Astrocyte (in vitro differentiated cells and primary cell): ENCODE data around the gene XPC.

Experiments used
- EZH2 ChIP-seq: IDR thresholded peaks from 2 replicates; pipeline ENCODE4 v1.6.1; 2012; ENCODE audit warnings: mild to moderate bottlenecking, low read length, inconsistent platforms; ENCODE audit not compliant: insufficient read depth
- TF ChIP-seq, protein P1 (sequence below): IDR thresholded peaks from 2 replicates; pipeline ENCODE4 v1.5.1; 2011; ENCODE audit warnings: low read depth, mild to moderate bottlenecking, inconsistent platforms, low read length, moderate library complexity; ENCODE audit not compliant: insufficient read depth

DNA sequence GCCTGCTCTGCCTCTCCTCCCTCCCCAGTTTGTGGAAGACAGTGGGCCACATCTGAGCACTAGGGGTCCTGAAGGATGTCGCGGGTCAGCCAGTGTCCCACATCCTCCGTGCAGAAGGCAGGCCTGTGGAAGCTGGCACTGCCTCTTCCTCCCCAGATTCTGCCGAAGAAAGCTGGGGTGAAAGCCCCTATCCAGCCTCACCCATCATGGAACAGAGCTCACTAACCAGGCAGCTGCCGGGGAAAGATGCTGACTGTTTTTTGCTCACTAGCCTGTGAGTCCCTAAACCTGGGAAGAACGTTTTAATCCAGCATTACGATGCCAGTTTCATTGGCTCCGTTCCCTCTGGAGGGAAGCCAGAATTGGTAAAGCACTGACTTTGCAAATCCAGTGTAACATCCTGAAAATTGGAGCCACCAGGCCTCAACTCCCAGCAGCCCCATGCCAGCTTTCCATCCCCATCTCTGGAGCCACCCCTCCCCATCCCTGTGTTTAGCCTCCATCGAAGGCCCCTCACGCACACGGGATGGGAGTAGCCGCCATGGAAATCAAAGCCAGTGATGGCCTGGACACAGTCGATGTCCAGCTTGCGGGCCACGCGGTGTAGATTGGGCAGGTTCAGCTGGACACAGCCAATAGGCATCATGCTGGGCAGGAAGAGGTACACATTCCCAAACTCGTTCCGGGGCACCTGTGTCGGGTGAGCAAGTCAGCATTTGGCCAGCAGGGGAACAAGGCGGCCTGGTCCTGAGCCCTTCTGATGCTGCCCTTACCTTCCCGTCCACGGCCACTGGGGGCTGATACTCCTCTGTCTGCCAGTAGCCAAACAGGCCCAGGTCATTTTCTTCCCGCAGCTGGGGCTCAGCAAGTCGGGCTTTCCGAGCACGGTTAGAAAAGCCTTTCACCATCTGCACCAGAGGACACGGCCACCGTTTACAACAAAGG is 30.1 kb downstream of the XPC start:
- no peak for TF ChIP-seq EZH2
- TF ChIP-seq, protein P1, sequence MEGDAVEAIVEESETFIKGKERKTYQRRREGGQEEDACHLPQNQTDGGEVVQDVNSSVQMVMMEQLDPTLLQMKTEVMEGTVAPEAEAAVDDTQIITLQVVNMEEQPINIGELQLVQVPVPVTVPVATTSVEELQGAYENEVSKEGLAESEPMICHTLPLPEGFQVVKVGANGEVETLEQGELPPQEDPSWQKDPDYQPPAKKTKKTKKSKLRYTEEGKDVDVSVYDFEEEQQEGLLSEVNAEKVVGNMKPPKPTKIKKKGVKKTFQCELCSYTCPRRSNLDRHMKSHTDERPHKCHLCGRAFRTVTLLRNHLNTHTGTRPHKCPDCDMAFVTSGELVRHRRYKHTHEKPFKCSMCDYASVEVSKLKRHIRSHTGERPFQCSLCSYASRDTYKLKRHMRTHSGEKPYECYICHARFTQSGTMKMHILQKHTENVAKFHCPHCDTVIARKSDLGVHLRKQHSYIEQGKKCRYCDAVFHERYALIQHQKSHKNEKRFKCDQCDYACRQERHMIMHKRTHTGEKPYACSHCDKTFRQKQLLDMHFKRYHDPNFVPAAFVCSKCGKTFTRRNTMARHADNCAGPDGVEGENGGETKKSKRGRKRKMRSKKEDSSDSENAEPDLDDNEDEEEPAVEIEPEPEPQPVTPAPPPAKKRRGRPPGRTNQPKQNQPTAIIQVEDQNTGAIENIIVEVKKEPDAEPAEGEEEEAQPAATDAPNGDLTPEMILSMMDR: no peak
